HepG2 (cell line): ENCODE data around the gene FRAS1. TPM values are rescaled to one million over a fixed set of nuclear protein-coding genes. Genes with fewer than 3 reads are reported as not detected.

ENCODE experiments used
- ARID3A ChIP-seq: IDR thresholded peaks from 2 replicates; pipeline ENCODE4 v1.6.1; 2012; ENCODE audit warnings: low read depth, low read length, improper control_type of control experiment
- ARID5B ChIP-seq: IDR thresholded peaks from 2 replicates; pipeline ENCODE4 v1.4.0; 2020; ENCODE audit warnings: mild to moderate bottlenecking, missing genetic modification reagents
- CEBPG ChIP-seq: IDR thresholded peaks from 2 replicates; pipeline ENCODE4 v1.6.1; 2016
- FOXJ3 ChIP-seq: sonication (generic); formaldehyde crosslinking; IDR thresholded peaks from 2 replicates; pipeline ENCODE4 v1.4.0; 2020; ENCODE audit warnings: missing genetic modification reagents, mild to moderate bottlenecking, borderline replicate concordance
- GATAD2A ChIP-seq: IDR thresholded peaks from 2 replicates; pipeline ENCODE4 v1.6.1; 2016
- ISL2 ChIP-seq: sonication (generic); formaldehyde crosslinking; IDR thresholded peaks from 2 replicates; pipeline ENCODE4 v1.5.0; 2020; ENCODE audit warnings: missing genetic modification reagents
- KMT2A ChIP-seq: sonication (generic); formaldehyde crosslinking; IDR thresholded peaks from 2 replicates; pipeline ENCODE4 v1.4.0; 2020; ENCODE audit warnings: missing genetic modification reagents
- NFE2 ChIP-seq: sonication (generic); formaldehyde crosslinking; IDR thresholded peaks from 2 replicates; pipeline ENCODE4 v1.4.0; 2020; ENCODE audit warnings: missing genetic modification reagents
- NFIC ChIP-seq: IDR thresholded peaks from 2 replicates; pipeline ENCODE4 v1.6.1; 2012; ENCODE audit warnings: mild to moderate bottlenecking, low read length, inconsistent platforms
- NPAS2 ChIP-seq: sonication (generic); formaldehyde crosslinking; IDR thresholded peaks from 2 replicates; pipeline ENCODE4 v1.8.0; 2022; ENCODE audit warnings: mild to moderate bottlenecking, missing genetic modification reagents, borderline replicate concordance
- RXRB ChIP-seq: IDR thresholded peaks from 2 replicates; pipeline ENCODE4 v1.6.1; 2016; ENCODE audit warnings: borderline replicate concordance, missing genetic modification reagents, missing compliant biosample characterization
- SKI ChIP-seq: fragments of 450-650 bp; IDR thresholded peaks from one replicate; pipeline ENCODE4 v1.6.1; 2018; ENCODE audit warnings: mild to moderate bottlenecking; ENCODE audit not compliant: partially characterized antibody
- SMAD3 ChIP-seq: sonication (generic); formaldehyde crosslinking; IDR thresholded peaks from 2 replicates; pipeline ENCODE4 v1.4.0; 2020; ENCODE audit warnings: missing genetic modification reagents
- SOX13 ChIP-seq, 3 experiments: fragments of 450-650 bp in 1 of 3; sonication (generic) in 1 of 3; formaldehyde crosslinking in 1 of 3; IDR thresholded peaks in 2 of 3; conservative IDR thresholded peaks in 1 of 3; 2 replicates each; pipeline versions ENCODE4 v1.5.0 to v1.6.1; 2016 to 2020; ENCODE audit warnings: antibody characterized with exemption in 1 of 3, mild to moderate bottlenecking in 1 of 3, missing compliant biosample characterization in 1 of 3, missing genetic modification reagents in 1 of 3, moderate library complexity in 1 of 3
- TEF ChIP-seq: sonication (generic); formaldehyde crosslinking; IDR thresholded peaks from 2 replicates; pipeline ENCODE4 v1.5.0; 2020; ENCODE audit warnings: missing genetic modification reagents
- ZKSCAN1 ChIP-seq: fragments of 150-350 bp; IDR thresholded peaks from 2 replicates; pipeline ENCODE4 v1.6.1; 2014; ENCODE audit warnings: low read length
- ZMYM4 ChIP-seq: sonication (generic); formaldehyde crosslinking; IDR thresholded peaks from 2 replicates; pipeline ENCODE4 v1.8.1; 2023; ENCODE audit warnings: mild to moderate bottlenecking, missing genetic modification reagents
- ZNF792 ChIP-seq: IDR thresholded peaks from 2 replicates; pipeline ENCODE4 v1.6.1; 2016
- polyA plus RNA-seq, 8 experiments: library from polyadenylated mRNA; depleted of rRNA in 3 of 8; stranded (reverse) in 7 of 8; unstranded in 1 of 8; fragments of >200 nt; fragmentation: Illumina TruSeq in 4 of 8; extraction: Trizol in 4 of 8; gene quantifications; 2 replicates each; pipeline versions ENCODE4 v1.2.1 to v1.2.3, GENCODE V29; 2011 to 2016; ENCODE audit warnings: low read depth in 4 of 8, missing spikeins in 1 of 8, mixed read lengths in 1 of 8; ENCODE audit not compliant: insufficient read depth in 1 of 8
- total RNA-seq, 5 experiments: library from RNA; depleted of rRNA; stranded (reverse); fragments of >200 nt; fragmentation: Illumina TruSeq; extraction: Trizol; gene quantifications; 2 replicates each; pipeline ENCODE4 v1.2.3, GENCODE V29; 2016; ENCODE audit warnings: low read depth in 1 of 5

Gene FRAS1
- total and polyA plus RNA-seq, 2 of the 13 experiments (the other 11 are each of a cell fraction or from before 2014, with no cell fraction given): 22.5 to 31.6 TPM

GRCh38 chr4:78138252-78138651 lies 81.1 kb downstream of the FRAS1 start (continued):
- TF ChIP-seq ARID5B: peak; percentile 78
- TF ChIP-seq TEF (CRISPR knock-in tag): peak; percentile 70; the same call in 1 of the 2 replicates
- TF ChIP-seq ZNF792: 0 out of 2 replicates have a peak, but pooled peaks have one; percentile 16
- TF ChIP-seq KMT2A (CRISPR knock-in tag): 0 out of 2 replicates have a peak, but pooled peaks have one; percentile 21
- peak; percentile 66 for TF ChIP-seq GATAD2A (CRISPR knock-in tag)
- peak; percentile 49; the same call in 1 of the 2 replicates for TF ChIP-seq NFIC
- peak; percentile 58 for TF ChIP-seq ARID3A
- no peak for TF ChIP-seq NPAS2 (CRISPR knock-in tag)
- TF ChIP-seq SMAD3 (CRISPR knock-in tag): no peak
- peak; percentile 70 for TF ChIP-seq CEBPG (CRISPR knock-in tag)
- peak; percentile 45; the same call in 1 of the 2 replicates for TF ChIP-seq ZMYM4
- no peak for TF ChIP-seq SKI
- TF ChIP-seq SOX13 (IDR thresholded peaks at IDR 0.05): no peak; the same call in 1 of the 2 replicates
- peak in 1 of 2 experiments; percentile 46; a peak in 1 of 4 replicates for TF ChIP-seq SOX13 (CRISPR knock-in tag; conservative IDR thresholded peaks at IDR 0.05 in 1 of 2, IDR thresholded peaks at IDR 0.05 in 1 of 2)
- peak; percentile 35; the same call in 1 of the 2 replicates for TF ChIP-seq RXRB (CRISPR knock-in tag)
- TF ChIP-seq NFE2 (CRISPR knock-in tag): no peak
- TF ChIP-seq FOXJ3 (CRISPR knock-in tag): peak; percentile 51; the same call in 1 of the 2 replicates
- no peak for TF ChIP-seq ZKSCAN1
- peak; percentile 63; the same call in 1 of the 2 replicates for TF ChIP-seq ISL2 (CRISPR knock-in tag)
